DMS79 (cell line): ENCODE results near the gene KLC1.
A peak's percentile ranks its signal among the peaks of the same experiment; 100 is the strongest.

ENCODE experiments used
- DNase-seq: peaks from one replicate; lab custom pipeline; 2025; lab: John Stamatoyannopoulos, UW

Gene KLC1

GRCh38 chr14:103691655-103692054 is 62.6 kb downstream of the KLC1 start:
- DNase-seq, result peak; percentile 66

DNA sequence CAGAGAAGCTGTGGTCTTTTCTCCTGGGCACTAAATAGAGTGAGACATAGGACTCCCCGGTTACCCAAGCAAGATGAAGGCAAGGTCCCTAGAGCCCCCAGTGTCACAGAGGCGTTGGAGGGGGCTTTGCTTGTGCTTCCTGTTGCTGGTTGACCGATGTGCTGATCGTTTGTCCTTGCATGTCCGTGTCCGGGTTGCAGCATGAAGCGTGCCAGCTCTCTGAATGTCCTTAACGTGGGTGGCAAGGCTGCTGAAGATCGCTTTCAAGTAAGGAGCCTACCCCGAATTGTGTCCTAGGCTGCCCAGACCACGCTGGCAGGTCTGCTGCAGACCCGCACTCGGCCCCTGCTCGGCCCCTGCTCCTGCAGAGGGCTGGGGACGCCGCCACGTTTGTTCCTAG is 63.1 kb downstream of the KLC1 start:
- no peak for DNase-seq

DNA sequence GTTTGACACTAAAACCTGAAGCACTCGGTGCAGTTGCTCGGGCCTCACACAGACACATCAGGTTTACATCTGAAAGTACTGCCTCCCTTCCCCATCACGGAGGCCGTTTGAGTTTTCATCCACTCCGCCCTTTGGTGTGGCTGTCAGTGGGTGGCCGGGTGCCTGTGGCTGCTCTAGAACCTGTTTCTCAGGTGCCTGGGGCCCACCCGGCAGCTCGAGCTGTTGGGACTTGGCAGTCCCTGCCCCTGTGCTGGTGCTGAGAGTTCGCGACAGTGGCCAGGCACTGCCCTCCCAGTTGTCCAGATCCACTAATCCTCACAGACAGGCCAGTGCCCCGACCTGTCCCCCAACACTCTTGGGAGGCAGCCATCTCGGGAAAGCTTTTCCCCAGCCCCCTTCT is 63.9 kb downstream of the KLC1 start:
- no peak for DNase-seq

DNA sequence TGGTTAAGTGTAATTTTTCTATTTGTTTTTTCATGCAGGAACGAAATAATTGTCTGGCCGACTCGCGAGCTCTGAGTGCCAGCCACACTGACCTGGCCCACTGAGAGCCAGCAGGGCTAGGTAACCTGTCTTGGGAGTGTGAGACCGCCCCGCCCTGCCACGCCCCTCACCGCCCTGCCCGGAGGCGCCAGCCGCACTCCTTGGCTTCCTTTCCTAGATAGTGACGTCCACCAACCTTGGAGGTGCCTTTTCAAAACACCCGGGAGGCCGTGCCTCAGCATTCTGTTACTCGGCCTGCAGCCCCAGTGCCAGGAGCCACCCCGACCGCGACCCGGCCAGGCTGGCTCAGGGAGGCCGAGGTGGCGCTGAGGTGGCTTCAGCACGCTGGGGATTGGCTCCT is 64.5 kb downstream of the KLC1 start:
- peak; percentile 16 for DNase-seq

- DNase-seq, result no peak
Observed at GRCh38 chr14:103694572-103695026, 65.6 kb downstream of the KLC1 start.

GRCh38 chr14:103695296-103696069 is 66.5 kb downstream of the KLC1 start:
- no peak for DNase-seq

- no peak for DNase-seq
Observed at GRCh38 chr14:103696070-103696402, 67.0 kb downstream of the KLC1 start.

GRCh38 chr14:103696466-103697071 is 67.6 kb downstream of the KLC1 start:
- peak; percentile 56 for DNase-seq

DNA sequence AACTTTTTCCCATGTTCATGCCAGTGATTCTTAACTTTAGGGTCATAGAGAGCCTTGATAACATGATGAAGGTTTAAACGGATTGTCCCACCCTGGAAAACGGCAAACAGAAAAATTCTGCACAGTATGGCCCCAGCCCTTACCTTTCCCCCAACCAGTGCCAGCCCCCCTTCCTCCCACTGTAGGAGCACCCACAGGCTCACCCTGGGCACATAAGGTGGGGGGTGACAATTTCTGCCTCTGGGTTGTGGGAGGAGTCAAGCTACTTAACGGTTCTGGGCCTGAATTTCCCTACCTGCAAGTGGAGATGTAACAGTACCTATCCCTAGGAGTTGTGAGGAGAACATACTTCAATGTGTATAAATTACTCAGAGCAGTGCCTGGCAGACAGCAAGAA is 68.2 kb downstream of the KLC1 start:
- DNase-seq, result no peak

DNA sequence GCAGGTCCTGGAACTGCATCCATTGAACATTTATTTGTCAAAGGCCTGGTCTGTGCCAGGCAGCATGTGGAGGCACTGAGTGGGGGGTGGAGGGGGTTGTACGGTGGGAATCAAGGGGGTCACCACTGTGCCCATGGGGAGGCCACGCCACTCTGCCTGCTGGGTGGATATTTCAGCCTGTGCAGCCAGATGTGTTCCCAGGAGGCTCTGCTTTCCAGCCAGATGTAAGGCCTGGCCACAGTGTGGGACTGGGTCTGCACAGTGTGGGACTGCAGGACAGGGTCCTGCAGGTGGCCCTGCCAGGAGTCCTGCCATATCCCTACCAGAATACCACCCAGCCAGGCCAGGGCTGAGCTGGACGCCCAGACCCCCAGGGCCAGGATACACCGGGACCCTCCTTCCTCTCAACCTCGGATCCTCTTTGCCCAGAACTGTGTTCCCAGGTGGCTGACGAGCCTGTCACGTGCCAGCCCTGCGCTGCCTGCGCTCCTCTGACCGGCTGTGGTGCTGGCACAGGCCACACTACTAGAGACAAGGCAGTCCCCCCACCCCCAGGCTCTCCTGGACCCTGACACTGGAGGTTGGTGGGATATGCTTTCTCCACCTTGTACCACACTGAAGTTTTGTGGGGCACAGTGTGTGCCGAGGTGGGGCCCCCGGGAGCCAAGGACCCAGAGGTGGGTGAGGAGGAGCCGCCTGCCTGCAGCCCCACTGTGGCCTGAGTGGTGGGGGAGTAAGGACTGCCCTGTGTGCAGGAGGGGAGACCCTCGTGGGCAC is 68.8 kb downstream of the KLC1 start:
- DNase-seq, result no peak

GRCh38 chr14:103698380-103699260 is 69.6 kb downstream of the KLC1 start:
- no peak for DNase-seq

- DNase-seq, result no peak
Observed at GRCh38 chr14:103699261-103699661, 70.2 kb downstream of the KLC1 start.

GRCh38 chr14:103699901-103700752 is 71.1 kb downstream of the KLC1 start:
- DNase-seq, result no peak

GRCh38 chr14:103700753-103701490 is 71.9 kb downstream of the KLC1 start:
- DNase-seq, result no peak

DNA sequence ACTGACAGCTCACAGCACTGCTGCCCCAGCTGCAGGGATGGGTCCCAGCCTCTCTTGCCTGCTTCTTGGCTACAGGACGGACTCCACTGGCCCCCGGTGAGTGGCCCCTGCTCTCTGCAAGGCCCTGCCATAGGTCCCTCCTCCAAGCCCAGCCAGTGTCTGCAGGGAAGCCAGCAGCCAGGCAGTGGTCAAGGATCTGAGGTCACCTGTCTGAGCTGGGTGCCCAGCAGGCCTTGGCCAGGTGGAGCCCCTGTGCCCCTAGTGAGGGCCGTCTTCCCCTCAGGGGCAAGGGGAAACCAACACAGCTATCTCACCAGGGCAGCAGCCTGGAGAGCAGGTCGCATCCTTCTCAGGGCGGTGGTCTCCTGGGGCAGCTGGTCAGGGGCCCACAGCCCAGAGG is 73.1 kb downstream of the KLC1 start:
- DNase-seq, result no peak

DNA sequence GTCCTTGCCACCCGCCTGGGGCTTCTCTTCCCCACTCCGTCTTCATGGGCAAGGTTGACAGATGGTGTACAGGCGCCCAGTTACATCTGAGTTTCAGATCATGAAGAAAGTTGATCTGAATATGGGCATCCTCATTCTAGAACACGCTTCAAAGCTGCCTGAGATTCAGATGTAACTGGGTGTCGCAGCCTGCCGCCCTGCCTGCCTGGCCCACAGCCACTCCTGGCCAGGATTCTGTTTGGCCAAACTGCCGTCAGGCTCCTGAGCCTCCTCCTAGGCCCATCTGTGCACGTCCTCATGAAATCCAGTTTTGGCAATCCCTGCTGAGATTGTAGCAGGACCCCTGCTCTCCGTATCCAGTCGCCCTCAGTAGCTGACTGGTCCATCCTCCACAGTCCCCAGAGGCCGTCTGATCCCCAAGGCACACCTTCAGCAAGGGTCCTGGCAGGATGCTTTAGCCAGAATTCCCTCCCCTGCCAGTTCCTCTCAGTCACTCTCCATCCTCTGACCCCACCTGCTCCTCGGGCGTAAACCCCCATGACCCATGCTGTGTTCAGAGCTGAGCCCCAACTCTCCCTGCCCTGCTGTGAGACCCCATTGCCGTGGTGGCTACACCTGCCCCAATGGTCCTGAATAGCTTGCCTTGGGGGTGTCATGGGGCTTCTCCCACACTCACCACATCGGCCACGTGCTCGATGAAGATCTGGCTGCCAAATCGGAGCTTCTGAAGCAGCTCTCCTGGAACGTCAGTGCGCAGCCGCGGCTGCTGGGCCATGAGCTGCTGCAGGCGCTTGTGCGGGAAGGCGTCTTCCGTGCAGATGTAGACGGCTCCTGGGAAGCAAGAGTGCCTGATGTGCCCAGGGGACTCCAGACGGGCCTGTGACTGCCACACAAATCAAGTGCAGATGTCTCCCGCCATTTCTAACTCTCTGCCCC is 73.8 kb downstream of the KLC1 start:
- DNase-seq, result no peak

DNA sequence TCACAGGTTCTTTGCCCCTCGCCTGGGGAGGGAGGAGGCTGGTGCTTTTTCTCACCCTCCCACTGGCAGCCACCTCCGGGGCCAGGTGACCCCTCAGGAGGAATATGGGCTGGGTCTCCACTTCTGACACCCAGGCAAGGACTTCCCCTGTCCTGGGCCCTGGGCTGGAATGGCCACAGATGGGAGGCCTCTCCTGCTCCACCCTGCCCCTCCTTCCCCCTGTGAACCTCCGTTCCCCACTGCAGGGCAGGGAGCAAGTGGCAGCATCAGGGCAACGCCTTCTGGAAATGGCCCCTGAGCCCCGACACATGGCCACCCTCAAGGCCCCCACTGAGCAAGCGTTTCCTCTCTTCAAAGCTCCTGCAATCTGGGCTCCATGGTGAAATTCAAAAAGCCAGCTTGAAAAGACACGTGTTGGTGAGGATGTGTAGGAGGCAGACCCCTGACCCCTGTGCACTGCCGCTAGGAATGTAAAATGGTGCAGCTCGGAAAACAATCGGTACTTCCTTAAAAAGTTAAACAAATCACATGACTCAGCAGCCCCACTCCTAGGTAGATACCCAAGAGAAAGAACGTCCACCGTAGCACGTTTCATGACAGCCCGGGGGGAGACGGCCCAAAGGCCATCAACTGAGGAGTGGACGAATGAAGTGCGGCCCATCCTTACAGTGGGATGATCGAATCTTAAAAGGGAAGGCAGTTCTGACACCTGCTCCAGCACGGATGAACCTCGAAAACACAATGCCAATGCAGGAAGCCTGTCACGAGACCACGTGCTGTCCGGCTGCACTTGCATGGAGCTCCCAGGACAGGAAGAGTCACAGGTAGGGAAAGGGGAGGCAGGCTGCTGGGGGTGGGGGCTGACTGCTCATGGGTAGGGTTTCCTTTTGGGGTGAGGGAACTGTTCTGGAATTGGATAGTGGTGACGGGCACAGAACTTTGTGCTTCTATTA is 74.7 kb downstream of the KLC1 start:
- DNase-seq, result no peak

DNA sequence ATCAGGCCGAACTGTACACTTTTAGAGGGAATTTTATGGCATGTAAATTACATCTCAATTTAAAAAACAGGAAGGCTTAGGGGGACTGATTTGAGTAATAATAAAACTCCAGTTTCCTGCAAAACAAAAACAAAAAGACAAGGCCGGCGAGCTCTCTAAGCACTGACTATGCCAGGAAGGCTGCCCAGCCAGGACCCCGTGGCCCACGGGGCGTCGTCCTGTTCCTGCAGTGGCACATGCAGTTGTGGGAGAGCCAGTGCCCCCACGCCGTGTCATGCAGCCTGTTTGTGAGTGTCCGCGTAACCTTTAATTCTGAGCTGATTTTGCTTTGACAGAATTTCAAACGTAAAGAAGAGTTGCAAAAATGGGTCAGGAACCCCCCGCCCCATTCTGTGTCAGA is 75.7 kb downstream of the KLC1 start:
- no peak for DNase-seq
